Loucy (cell line): Measurements from ENCODE around the gene PLA2G2E.

ENCODE experiments used
- H2AFZ ChIP-seq: fragments of 200-600 bp; sonication (generic); 2 replicates; pipeline ENCODE4 v1.6.0; 2016; ENCODE audit warnings: antibody characterized with exemption, mild to moderate bottlenecking, low read length, moderate library complexity
- H3F3A ChIP-seq: fragments of 200-600 bp; 2 replicates; pipeline ENCODE4 v1.6.0; 2016; ENCODE audit warnings: antibody characterized with exemption, low read depth, mild to moderate bottlenecking
- H3K27me3 ChIP-seq: fragments of 200-600 bp; sonication (generic); 2 replicates; pipeline ENCODE4 v1.6.1; 2014; ENCODE audit warnings: low read length, mild to moderate bottlenecking; ENCODE audit not compliant: insufficient read depth, poor library complexity, severe bottlenecking
- H3K36me3 ChIP-seq: fragments of 200-600 bp; sonication (generic); 2 replicates; pipeline ENCODE4 v1.6.1; 2016; ENCODE audit warnings: low read length; ENCODE audit not compliant: insufficient read depth
- H3K4me1 ChIP-seq: fragments of 200-600 bp; sonication (generic); 2 replicates; pipeline ENCODE4 v1.5.1; 2014; ENCODE audit warnings: low read length, mild to moderate bottlenecking; ENCODE audit not compliant: insufficient read depth, poor library complexity, severe bottlenecking
- H3K4me2 ChIP-seq: fragments of 200-600 bp; sonication (generic); 2 replicates; pipeline ENCODE4 v1.6.0; 2014; ENCODE audit warnings: antibody characterized with exemption, low read length, low read depth, mild to moderate bottlenecking; ENCODE audit not compliant: poor library complexity, severe bottlenecking
- H3K4me3 ChIP-seq: fragments of 200-600 bp; sonication (generic); 2 replicates; pipeline ENCODE4 v1.5.1; 2014; ENCODE audit warnings: low read length, mild to moderate bottlenecking, mixed read lengths; ENCODE audit not compliant: poor library complexity, severe bottlenecking
- H3K79me2 ChIP-seq: fragments of 200-600 bp; sonication (generic); 2 replicates; pipeline ENCODE4 v1.6.1; 2014; ENCODE audit warnings: low read length; ENCODE audit not compliant: insufficient read depth
- H3K9ac ChIP-seq: fragments of 200-600 bp; sonication (generic); 2 replicates; pipeline ENCODE4 v1.6.0; 2014; ENCODE audit warnings: mild to moderate bottlenecking, low read depth, low read length, moderate library complexity; ENCODE audit not compliant: poor library complexity, severe bottlenecking
- H3K9me2 ChIP-seq: fragments of 200-600 bp; sonication (generic); replicated peaks from 2 replicates; pipeline ENCODE4 v1.6.1; 2016; ENCODE audit warnings: low read depth, low read length, mixed read lengths
- H3K9me3 ChIP-seq: fragments of 200-600 bp; sonication (generic); 2 replicates; pipeline ENCODE4 v1.6.1; 2014; ENCODE audit warnings: mild to moderate bottlenecking, antibody characterized with exemption, low read length, low read depth; ENCODE audit not compliant: insufficient read depth
- H4K20me1 ChIP-seq: fragments of 200-600 bp; sonication (generic); 2 replicates; pipeline ENCODE4 v1.6.0; 2014; ENCODE audit warnings: antibody characterized with exemption, low read length, mild to moderate bottlenecking; ENCODE audit not compliant: insufficient read depth, poor library complexity, severe bottlenecking
- CTCF ChIP-seq: fragments of 200-600 bp; sonication (generic); conservative IDR thresholded peaks from 2 replicates; pipeline ENCODE4 v1.5.1; 2014; ENCODE audit warnings: mild to moderate bottlenecking, antibody characterized with exemption, low read length
- EZH2phosphoT487 ChIP-seq: fragments of 200-600 bp; IDR thresholded peaks from 2 replicates; pipeline ENCODE4 v1.6.1; 2018; ENCODE audit warnings: antibody characterized with exemption, mild to moderate bottlenecking, moderate library complexity, borderline replicate concordance

The PLA2G2E gene

GRCh38 chr1:19892129-19892528 lies 31.3 kb downstream of the PLA2G2E start:
- Histone ChIP-seq H2AFZ (no peak overlapping the region), H3K27me3 (no peaks in the 10 kb centered on the region), H3F3A (no peaks in the 10 kb centered on the region), H3K9me3 (no peaks in the 10 kb centered on the region), H3K79me2 (peaks cover 44% of the 10 kb centered on the region), H3K36me3 (peaks cover 66% of the 10 kb centered on the region), H3K9me2 (no peaks in the 10 kb centered on the region), H3K4me1 (peaks cover 32% of the 10 kb centered on the region), H3K9ac (no peak overlapping the region), H3K4me2 (no peak overlapping the region), H3K4me3 (no peak overlapping the region), H4K20me1 (peaks cover 26% of the 10 kb centered on the region)
- no peak for TF ChIP-seq CTCF
- no peak for TF ChIP-seq EZH2phosphoT487

- H3F3A ChIP-seq: no peaks in the 10 kb centered on the region
- no peaks in the 10 kb centered on the region for H3K27me3 ChIP-seq
- H3K4me3 ChIP-seq: no peak overlapping the region
- peaks cover 43% of the 10 kb centered on the region for H3K4me1 ChIP-seq
- H3K4me2 ChIP-seq: peak overlapping the region; percentile 51
- no peak overlapping the region for H2AFZ ChIP-seq
- no peaks in the 10 kb centered on the region for H3K9me2 ChIP-seq
- H3K9ac ChIP-seq: no peak overlapping the region
- no peaks in the 10 kb centered on the region for H3K9me3 ChIP-seq
- no peak for TF ChIP-seq EZH2phosphoT487
- no peak for TF ChIP-seq CTCF
- H4K20me1 ChIP-seq: peaks cover 38% of the 10 kb centered on the region
- H3K79me2 ChIP-seq: peaks cover 66% of the 10 kb centered on the region
- peaks cover 45% of the 10 kb centered on the region; the same call in 1 of the 2 replicates for H3K36me3 ChIP-seq
Observed at GRCh38 chr1:19889656-19890055, 33.8 kb downstream of the PLA2G2E start.

DNA sequence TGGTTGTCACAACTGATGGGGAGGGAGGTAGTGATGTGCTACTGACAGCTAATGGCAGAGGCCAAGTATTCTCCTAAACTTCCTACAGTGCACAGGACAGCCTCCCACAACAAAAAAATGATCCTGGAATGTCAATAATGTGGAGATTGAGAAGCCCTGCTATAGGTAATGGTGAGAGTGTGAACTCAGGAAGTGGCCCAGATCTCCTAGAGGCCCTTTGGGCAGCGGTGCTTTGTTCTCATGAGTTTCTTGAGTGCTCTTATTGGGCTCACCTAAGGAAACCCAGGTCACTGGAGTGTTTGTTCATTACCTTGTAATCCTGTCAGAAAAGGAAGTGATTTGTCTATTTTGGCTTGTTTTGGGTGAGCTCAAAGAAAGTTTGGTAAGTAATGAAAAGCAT lies 35.3 kb downstream of the PLA2G2E start:
- Histone ChIP-seq H3K4me2 (peak overlapping the region; percentile 51), H2AFZ (no peak overlapping the region), H4K20me1 (peaks cover 53% of the 10 kb centered on the region), H3K4me1 (peaks cover 55% of the 10 kb centered on the region), H3K4me3 (peak overlapping the region; percentile 22), H3K27me3 (no peaks in the 10 kb centered on the region), H3K9ac (no peak overlapping the region), H3K9me2 (no peaks in the 10 kb centered on the region), H3K9me3 (no peaks in the 10 kb centered on the region), H3K79me2 (peaks cover 82% of the 10 kb centered on the region), H3K36me3 (peaks cover 30% of the 10 kb centered on the region; the same call in 1 of the 2 replicates), H3F3A (no peaks in the 10 kb centered on the region)
- TF ChIP-seq EZH2phosphoT487 (no peak), CTCF (no peak)
